HG02870 (cell line): ENCODE data around the gene MBD3L2B.

Experiments used
- ATAC-seq: cut with Tn5 transposase; IDR thresholded peaks from one replicate; pipeline ENCODE4 v1.9.1; 2021; ENCODE audit warnings: mild to moderate bottlenecking, moderate library complexity; ENCODE audit not compliant: unreplicated experiment

Gene MBD3L2B

DNA sequence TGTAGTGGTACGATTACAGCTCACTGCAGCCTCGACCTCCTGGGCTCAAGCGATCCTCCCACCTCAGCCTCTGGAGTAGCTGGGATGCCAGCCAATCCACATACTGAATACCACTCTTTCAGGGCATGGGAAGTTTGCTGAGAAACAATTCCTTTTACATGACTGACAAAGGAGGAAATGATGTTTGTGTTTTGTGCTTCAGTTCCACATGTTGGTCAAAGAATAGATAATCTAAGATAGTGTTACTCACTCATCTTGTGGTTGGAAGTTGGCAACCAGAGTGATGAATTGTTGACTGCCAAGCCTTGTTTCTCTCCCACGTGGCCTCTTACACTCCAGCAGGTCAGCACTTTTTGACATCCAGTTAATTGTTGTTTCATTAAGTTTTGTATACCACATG, 7.6 kb downstream of the MBD3L2B start:
- ATAC-seq, result no peak

DNA sequence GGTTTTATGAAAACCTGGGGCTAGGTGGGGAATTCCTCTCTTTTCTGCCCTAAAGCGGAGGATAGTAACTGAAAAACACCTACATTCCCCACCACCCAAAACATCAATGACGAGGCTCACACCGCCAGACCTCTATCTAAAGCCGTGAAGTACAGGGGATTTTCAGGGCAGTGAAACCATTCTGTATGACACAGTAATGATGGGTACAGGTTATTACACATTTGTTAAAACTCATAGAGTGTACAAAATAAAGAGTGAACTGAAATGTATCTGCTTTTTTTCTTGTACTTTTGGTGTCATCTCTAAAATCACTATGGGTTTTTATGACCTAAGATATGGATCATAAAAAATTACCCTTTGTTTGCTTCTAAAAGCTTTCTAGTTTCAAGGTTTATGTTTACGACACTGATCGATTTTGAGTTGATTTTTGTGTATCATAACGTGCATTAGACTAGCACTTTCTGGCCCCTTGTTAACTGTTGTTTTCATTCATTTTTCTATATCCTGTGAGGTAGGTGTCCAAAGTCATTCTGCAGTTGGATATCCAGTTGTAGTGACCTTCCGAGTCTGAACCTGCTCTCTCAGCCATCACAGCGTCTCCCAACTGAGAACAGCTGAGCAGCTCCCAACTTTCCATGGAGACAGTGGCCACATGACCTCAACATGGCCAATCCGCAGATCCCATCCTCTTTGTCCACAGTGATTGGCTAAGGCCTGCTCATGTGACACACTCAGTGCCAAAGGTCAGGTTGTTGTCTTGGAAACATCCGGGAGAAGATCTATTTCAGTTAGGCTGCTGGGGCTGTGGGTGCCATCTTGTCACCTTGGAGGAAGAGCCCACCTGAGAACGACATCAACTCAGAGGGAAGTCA, 10.3 kb downstream of the MBD3L2B start:
- ATAC-seq, result no peak

DNA sequence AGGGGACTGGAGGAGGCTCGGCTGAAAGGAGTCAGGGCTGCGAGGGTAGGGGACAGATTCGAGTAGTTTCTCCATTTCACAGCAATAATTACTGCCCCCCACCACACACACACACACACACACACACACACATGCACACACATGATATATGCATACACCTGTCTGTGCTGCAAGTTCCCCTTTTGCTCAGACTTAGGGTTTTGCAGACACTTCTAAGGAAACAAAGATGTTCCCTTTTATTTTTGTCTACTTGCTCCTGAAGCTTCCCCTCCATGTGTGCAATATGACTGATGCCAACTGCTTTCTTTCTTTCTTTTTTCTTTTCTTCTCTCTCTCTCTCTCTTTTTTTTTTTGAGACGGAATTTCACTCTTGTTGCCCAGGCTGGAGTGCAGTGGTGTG, 13.4 kb downstream of the MBD3L2B start:
- no peak for ATAC-seq

DNA sequence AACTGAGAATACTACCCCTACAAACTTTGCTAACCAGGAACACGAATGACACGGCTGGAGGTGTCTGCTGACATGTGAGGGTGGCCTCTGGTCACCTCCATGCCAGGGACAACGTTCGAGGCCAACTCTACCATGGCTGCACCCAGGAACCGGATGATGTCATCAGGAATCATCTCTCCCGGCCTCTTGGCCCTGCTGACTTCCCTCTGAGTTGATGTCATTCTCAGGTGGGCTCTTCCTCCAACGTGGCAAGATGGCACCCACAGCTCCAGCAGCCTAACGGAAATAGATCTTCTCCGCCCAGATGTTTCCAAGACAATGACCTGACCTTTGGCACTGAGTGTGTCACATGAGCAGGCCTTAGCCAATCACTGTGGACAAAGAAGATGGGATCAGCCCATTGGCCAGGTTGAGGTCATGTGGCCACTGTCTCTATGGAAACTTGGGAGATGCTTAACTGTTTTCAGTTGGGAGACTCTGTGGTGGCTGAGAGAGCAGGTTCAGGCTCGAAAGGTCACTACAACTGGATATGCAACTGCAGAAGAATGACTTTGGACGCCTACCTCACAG, 15.0 kb downstream of the MBD3L2B start:
- no peak for ATAC-seq

DNA sequence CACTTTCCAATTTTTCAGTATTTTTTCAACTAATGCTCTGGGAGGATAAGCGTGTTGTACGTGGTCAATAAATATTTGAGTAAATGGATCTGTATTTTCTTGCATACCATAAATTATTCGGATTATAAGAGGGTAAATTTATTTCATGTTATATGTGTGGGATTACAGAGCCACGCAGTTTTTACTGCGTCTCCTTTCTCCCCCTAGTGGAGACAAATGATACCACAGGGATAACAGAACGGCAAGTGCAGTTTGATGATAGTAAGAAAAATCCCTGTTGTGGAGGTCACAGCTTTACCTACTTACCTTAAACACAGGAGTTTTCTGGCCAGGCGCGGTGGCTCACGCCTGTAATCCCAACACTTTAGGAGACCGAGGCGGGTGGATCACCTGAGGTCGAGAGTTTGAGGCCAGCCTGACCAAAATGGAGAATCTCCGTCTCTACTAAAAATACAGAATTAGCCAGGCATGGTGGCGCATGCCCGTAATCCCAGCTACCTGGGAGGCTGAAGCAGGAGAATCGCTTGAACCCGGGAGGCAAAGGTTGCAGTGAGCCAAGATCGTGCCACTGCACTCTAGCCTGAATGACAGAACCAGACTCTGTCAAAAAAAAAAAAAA, 16.8 kb downstream of the MBD3L2B start:
- ATAC-seq, result no peak

DNA sequence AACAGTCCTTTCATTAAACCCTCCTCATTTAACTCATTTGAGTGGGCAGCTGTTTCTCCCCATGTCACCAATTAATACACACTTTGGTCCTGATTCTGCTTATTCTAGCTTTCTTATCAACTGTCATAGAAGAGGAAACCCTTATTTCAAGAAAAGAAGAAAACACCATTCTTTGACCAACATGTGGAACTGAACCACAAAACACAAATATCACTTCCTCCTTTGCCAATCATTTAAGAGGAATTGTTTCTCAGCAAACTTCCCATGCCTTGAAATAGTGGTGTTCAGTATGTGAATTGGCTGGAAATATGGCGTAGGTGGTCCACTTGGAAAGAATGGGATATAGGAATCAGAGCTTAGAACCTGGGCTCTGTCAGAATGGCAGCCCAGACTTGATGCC, 20.4 kb downstream of the MBD3L2B start:
- ATAC-seq, result no peak

DNA sequence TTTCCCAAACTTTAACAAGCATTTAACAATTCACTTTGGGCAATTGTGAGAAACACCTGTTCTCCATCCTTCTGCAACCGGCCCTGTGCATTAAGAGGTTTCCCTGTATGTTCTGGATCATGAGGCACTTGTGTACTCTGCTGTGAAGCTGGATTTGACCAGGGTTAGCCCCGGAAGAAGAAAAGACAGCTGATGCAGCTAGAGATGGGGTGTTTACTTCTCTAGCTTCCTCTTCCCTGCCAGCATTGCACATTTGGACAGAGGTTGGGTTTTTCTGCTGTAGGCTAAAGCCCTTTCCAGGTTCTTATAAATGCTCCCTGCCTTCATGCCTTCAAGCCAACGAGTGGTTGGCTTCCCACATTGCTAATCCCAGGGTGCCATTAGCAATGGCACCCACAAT, 20.9 kb downstream of the MBD3L2B start:
- ATAC-seq, result no peak

DNA sequence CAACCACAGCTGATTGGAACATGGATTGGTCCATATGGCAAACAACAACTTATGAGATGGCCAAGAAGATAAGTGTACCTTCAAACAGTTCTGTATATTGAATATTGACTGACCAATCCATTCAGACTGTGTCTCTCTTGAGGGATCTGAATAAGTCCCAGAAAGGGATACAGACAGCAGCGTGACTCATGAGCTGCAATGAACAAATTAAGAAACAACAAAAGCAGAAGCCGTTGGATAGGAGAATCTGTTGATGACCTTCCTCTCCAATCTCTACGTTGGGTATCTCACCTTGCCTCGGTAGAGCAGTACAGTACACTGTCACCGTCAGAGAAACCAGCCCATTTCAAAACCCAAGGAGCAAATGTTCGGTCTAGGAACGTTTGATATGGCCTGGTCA, 21.3 kb downstream of the MBD3L2B start:
- no peak for ATAC-seq

DNA sequence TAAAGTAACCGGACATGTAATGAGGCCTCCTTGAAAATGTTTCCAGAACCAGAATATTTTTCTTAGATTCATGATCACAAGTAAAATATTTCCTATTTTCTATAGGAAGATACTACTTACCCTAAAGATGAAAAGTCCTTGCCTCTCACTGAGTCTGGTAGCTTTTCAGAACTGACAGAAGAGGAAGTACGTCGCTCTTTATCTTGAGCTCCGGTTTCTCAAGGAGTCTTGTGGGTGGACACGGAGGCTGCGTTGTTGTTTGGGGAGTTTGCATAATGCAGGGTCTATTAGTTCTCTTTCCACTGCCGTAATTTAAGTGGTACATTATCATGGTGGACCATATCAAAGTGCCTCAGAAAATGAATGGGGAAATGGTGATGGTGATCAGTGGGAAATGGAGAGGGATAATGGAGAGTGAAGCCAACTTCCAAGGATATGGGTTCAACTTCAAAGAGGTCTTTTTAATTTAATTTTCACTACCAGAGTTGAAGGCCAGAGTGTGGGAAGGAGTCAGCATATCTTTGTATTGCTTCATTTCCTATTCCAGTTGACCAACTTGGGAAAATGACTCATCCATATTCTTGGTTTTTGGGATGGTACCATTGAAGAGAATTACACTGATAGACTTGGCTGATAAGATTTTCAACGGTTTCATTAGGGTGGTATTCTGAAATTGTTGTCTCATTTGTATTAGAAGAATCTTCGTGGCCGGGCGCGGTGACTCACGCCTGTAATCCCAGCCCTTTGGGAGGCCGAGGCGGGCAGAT, 23.4 kb downstream of the MBD3L2B start:
- no peak for ATAC-seq

DNA sequence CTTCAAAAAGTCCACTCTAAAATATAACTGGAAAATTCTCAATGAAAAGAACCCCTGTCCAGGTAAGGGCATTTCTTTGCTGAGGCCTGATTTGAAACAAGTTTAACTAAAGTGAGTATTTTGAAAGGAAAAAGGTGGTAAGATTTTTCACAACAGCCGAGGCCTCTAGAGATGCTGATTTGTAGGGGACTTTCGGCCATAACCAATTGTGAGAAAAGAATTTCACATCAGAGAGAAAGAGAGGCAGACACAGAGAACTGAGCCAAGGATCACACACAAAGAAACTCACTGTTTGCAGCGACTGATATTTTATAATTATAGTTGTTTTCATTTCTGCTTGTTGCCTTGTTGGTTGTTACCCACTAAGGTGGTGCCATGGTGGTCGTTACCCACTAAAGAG, 24.4 kb downstream of the MBD3L2B start:
- no peak for ATAC-seq

DNA sequence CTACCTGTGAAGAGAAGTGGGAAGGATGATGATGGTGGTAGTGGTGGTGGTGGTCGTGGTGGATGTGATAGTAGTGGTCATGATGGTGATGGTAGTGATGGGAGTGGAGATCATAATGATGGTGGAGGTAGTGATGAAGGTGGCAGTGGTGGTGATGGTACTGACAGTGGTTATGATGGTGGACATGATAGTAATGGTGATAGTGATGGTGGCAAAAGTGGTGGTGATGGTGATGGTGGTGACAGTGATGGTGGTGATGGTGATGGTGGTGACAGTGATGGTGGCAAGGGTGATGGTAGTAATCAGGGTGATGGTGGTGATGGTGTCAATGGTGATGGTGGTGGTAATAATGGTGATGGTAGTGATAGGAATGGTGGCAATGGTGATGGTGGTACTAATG, 26.2 kb downstream of the MBD3L2B start:
- ATAC-seq, result no peak

DNA sequence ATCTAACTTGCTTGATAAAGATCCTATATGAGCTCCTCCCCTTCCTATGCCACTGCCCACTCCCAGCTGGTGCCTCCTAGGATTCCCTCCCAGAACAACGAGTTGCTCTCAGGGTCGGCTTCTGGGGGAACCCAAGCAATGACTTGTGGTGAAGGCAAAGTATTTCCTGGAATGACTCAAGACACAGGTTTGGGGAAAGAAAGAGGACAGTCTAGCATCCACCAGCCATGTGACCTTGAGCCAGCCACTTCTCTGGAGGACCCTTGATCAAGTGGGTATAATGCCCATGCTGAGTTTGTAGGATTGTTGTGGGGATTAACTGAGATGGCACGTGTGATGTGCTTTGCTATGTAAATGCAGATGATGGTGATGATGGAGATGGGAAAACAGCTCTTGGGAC, 33.0 kb downstream of the MBD3L2B start:
- no peak for ATAC-seq

DNA sequence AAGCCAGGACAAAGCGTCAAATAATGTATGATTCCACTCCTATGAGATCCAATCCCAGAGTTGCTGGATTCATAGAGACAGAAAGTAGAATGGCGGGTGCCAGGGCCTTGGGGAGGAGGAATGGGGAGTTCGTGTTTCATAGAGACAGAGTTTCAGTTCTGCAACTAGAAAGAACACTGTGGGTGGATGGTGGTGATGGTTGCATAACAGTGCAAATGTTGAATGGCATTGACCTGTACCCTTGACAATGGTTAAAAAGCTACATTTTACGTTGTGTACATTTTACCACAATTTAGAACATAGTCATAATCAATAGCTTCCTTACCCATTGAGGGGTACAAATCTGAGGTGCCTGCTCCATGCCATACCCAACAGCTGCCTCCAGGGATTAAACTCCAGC, 33.4 kb downstream of the MBD3L2B start:
- ATAC-seq, result no peak

DNA sequence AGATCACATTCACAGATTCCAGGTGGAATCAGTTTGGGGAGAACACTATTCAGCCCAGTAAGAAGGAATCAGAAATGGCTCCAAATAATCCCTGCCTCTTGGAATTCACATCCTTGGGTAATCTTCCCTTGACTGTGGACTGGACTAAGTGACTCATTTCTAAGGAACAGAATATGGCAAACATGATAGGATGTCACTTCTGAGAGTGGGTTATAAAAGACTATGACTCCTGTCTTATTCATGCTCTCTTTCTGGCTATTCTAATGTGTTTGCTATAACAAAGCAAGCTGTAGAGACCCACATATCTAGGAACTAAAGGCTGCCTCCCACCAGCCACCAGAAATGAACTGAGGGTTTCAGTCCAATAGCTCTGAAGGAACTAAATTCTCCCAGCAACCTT, 37.8 kb downstream of the MBD3L2B start:
- no peak for ATAC-seq

DNA sequence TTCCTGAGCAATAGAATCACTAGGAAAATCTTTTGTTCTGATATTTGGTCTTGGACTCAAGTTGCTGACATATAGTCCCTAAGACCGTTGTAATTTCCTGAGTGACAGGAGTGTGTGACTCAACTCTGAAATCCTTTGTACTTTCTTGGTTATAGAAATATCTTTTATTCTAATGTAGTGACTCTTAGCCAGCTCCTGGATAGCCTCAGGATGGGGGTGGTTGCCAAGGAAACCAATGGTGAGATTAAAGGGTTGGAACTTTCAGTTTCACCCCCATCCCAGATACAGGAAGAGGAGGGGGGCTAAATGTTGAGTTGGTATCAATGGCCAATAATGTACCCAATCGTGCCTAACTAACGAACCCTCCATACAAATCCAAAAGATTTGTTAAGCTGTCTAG, 41.8 kb downstream of the MBD3L2B start:
- ATAC-seq, result no peak

DNA sequence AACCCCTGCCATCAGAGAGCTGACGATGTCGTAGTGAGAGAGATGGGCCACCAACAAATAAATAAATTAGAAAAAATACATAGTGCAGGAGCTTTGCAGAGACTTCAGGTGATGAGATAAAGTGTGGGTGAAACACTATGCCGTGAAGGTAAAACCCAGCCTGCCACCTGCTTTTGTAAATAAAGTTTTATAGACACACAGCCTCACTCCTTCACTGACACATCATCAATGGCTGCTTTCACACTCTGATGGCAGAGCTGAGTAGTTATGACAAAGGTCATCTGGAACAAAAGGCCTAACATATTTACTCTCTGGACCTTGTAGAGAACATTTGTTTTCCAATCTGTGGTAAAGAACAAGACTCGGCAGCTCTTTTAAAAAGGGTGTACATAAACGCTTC, 45.0 kb downstream of the MBD3L2B start:
- no peak for ATAC-seq

DNA sequence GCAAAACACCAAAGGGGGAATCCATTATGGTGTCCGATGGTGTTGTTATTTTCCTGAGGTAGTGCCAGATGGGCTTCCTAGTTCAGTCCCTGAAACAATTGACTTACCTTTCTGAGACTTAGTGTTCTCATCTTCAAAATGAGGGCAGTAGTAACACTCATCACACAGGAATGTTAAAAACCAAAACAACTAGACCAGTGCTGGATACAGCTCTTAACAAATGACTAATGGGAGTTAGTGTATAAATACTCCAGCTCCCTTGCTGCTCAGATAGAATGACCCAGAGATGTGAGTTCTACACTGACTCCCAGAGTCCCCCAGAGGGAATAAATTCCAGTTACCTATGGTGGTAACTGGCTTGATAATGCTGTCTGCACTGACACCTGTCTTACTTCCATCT, 49.9 kb downstream of the MBD3L2B start:
- no peak for ATAC-seq

DNA sequence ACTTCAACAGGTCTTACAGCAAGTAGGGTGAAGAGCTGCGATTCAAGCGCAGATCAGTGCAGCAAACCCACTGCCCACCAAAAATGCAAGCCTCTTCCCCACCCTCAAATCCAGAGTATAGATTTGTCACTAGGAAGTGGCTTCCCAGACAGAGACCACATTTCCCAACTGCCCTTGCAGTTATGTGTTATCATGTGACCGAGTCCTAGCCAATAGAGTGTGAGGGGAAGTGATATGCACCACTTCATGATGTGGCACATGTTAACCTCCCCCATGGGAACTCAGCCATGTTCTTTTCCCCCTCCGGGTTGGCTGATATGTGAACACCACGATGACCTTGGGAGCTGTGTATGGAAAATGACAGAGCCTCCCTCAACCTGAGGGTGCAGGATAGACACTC, 50.8 kb downstream of the MBD3L2B start:
- no peak for ATAC-seq

DNA sequence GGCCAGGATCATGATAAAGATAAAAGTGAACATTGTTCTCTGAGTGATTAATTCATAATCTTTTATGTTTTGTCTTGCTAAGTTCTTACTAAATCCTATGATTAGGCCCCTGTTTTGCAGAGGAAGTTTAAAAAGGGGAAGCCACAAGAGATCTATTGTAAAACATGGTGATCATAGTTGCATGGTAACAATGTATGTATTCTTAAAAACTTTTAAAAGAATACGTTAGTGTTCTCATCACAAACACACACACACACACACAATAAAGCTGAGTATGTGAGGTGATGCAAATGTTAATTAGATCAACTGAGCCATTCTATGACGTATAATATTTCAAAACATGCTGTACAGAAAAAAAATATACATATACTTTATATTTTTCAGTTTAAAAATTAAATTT, 51.2 kb downstream of the MBD3L2B start:
- ATAC-seq, result no peak

DNA sequence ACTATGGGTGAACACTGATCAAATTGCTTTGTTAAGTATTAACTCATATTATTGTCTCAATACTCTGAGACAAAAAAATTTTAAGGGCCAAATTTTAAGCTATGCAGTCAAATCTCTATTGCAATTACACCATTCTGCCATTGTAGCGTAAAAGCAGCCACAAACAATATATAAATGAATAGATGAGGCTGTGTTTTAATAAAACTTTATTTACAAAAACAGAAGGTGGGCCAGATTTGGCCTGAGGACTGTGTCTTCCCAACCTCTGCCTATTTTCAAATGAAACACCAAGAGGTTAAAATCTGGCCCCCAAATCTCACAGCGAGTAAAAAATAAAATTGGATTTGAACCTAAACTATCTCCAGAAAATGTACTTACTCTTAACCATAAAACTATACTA, 51.7 kb downstream of the MBD3L2B start:
- ATAC-seq, result no peak
